Heart right ventricle (tissue), 16 donors: ENCODE data around the gene ATP6AP2. TPM values are rescaled to one million over a fixed set of nuclear protein-coding genes. Genes with fewer than 3 reads are reported as not detected.

ENCODE experiments used
- ATAC-seq, 8 donors: fragments of 200-7000 bp; cut with Tn5 transposase; one replicate each; pipeline ENCODE4 v1.9.1; 2020; ENCODE audit warnings: mild to moderate bottlenecking in 8 of 8, moderate library complexity in 8 of 8, moderate number of reproducible peaks in 1 of 8
- DNase-seq, 2 donors: peaks; one replicate each; pipeline ENCODE4 v3.0.0-alpha.2; 2020
- H3K27ac ChIP-seq, 10 donors: fragments of 200-600 bp; sonication (generic) in 2 of 10; one replicate each; pipeline versions ENCODE4 v1.5.0 to v1.8.0; 2020 to 2022; ENCODE audit warnings: mild to moderate bottlenecking in 3 of 10
- H3K27me3 ChIP-seq, 7 donors: fragments of 200-600 bp; one replicate each; pipeline ENCODE4 v1.8.0; 2021 to 2022; ENCODE audit warnings: mild to moderate bottlenecking in 2 of 7
- H3K36me3 ChIP-seq, 9 donors: fragments of 200-600 bp; sonication (generic) in 1 of 9; one replicate each; pipeline versions ENCODE4 v1.5.0 to v1.8.0; 2020 to 2022; ENCODE audit warnings: mild to moderate bottlenecking in 2 of 9
- H3K4me1 ChIP-seq, 9 donors: fragments of 200-600 bp; sonication (generic) in 1 of 9; one replicate each; pipeline versions ENCODE4 v1.5.0 to v1.8.0; 2020 to 2022; ENCODE audit warnings: mild to moderate bottlenecking in 4 of 9
- H3K4me3 ChIP-seq, 10 donors: fragments of 200-600 bp; sonication (generic) in 2 of 10; one replicate each; pipeline versions ENCODE4 v1.5.0 to v1.8.0; 2020 to 2022; ENCODE audit warnings: mild to moderate bottlenecking in 7 of 10, moderate library complexity in 2 of 10
- H3K9me3 ChIP-seq, 11 donors: fragments of 200-600 bp in 10 of 11; sonication (generic) in 2 of 11; one replicate each; pipeline versions ENCODE4 v1.5.0 to v1.8.0; 2013 to 2022; ENCODE audit warnings: mild to moderate bottlenecking in 2 of 11, control low read depth in 1 of 11, moderate library complexity in 1 of 11
- WGBS, 2 donors: extraction: QIAGEN DNeasy Blood & Tissue Kit; methylation state at CpG; one replicate each; pipeline ENCODE4 v1.1.7; 2013; ENCODE audit warnings: inconsistent platforms in 1 of 2; 5-methylcytosine and 5-hydroxymethylcytosine counted together
- intact Hi-C, 10 donors: fragments of 100-400 bp; cut with DNase I; formaldehyde crosslinking; loops; one replicate each; pipeline versions ENCODE4 v1.11.1 to v1.14.2; 2022
- polyA plus RNA-seq, 2 donors: library from polyadenylated mRNA; stranded (reverse); fragments of 200-250 nt; gene quantifications; one replicate each; pipeline ENCODE4 v1.2.3, GENCODE V29; 2013
- total RNA-seq, 10 donors: library from RNA; stranded (reverse); fragmentation: NEBNext Ultra II Directional in 3 of 10; extraction: Animal tissue kit (Norgen Biotek cat#: 25700) in 3 of 10; gene quantifications; one replicate each; pipeline versions ENCODE4 v1.2.1 to v1.2.4, GENCODE V29; 2021 to 2023
- TF ChIP-seq, protein P1 (sequence below), 9 donors: fragments of 200-600 bp; sonication (generic) in 2 of 9; IDR thresholded peaks; one replicate each; pipeline versions ENCODE4 v1.5.0 to v1.8.0; 2021 to 2022; ENCODE audit warnings: antibody characterized with exemption in 9 of 9, mild to moderate bottlenecking in 5 of 9, moderate library complexity in 1 of 9
- donor health status: Arrhythmogenic right ventricular cardiomyopathy.
- donor health status: ischemic (EF 13 %, LVEDD 7.1; RV severe dilation, severe dysfunction).
- donor health status: healthy with polysubstance abuse.
- donor health status: DM: no; HTN: yes; CAD: no.
- donor health status: DM: no; HTN: no; CAD: no.
- donor health status: ischemic (EF 25% LVEDD 6.9; RV normal size, moderate dysfunction).
- donor health status: ischemic (EF 25% LVEDD 5.7; RV mildly dilated, moderate dysfunction).
- donor health status: healthy.
- donor health status: DM: yes; HTN: yes; CAD: no.
- donor health status: Ischemic cardiomyopathy.
- donor health status: ischemic (EF 35%, LVEDD 5.7; RV mildly dilated, moderate dysfunction).
- donor health status: nonischemic (EF 11% LVEDD 7.7; RV severe dilation, severe dysfunction).
- donor health status: DM: yes; HTN: yes; CAD: no.
- donor health status: PGD.
- donor health status: ischemic (EF 29% LVEDD 5.4; RV normal size, mild dysfunction).
- donor health status: nonischemic (EF 23%, LVEDD 6.1; RV moderate dilation, normal function).

Gene ATP6AP2
- total and polyA plus RNA-seq, 12 donors = 28.0 to 62.1 (median 46.8) TPM

GRCh38 chrX:40603446-40603845 lies 22.7 kb downstream of the ATP6AP2 start:
- ATAC-seq = no peak
- peaks cover 0 to 76% (median 11%) of the 10 kb centered on the region in 9 donors for H3K36me3 ChIP-seq
- no peak for DNase-seq

DNA sequence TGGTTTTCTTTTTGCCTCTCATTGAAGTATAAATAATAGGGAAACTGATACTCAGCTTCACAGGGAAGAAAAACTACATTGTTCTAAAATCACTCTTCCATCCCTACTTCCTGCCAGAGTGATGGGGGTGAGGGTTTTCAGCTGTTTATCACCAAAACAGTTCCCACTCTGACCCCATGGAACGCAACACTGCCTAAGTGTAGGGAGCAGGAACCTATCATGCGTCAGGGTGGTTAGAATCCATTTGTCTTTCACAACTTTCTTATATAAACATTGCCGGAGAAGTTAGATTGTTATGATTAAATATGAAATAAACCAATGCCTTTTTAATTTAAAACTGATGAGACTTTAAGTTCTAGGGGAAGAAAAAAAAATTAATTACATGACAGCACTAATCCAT lies 26.6 kb downstream of the ATP6AP2 start:
- no peak overlapping the region for H3K27ac ChIP-seq
- H3K27me3 ChIP-seq = peaks cover 0 to 73% (median 0%) of the 10 kb centered on the region in 7 donors
- DNase-seq (no peak), ATAC-seq (no peak)
- intact Hi-C loops = no loop called here
- peaks cover 0 to 37% (median 0%) of the 10 kb centered on the region in 9 donors for H3K36me3 ChIP-seq
- no peaks in the 10 kb centered on the region for H3K9me3 ChIP-seq
- no peaks in the 10 kb centered on the region for H3K4me1 ChIP-seq
- no peak overlapping the region for H3K4me3 ChIP-seq
- 80 to 88% methylated on average over 3 of the region's 3 CpGs for WGBS, 2 donors
- TF ChIP-seq, protein P1, sequence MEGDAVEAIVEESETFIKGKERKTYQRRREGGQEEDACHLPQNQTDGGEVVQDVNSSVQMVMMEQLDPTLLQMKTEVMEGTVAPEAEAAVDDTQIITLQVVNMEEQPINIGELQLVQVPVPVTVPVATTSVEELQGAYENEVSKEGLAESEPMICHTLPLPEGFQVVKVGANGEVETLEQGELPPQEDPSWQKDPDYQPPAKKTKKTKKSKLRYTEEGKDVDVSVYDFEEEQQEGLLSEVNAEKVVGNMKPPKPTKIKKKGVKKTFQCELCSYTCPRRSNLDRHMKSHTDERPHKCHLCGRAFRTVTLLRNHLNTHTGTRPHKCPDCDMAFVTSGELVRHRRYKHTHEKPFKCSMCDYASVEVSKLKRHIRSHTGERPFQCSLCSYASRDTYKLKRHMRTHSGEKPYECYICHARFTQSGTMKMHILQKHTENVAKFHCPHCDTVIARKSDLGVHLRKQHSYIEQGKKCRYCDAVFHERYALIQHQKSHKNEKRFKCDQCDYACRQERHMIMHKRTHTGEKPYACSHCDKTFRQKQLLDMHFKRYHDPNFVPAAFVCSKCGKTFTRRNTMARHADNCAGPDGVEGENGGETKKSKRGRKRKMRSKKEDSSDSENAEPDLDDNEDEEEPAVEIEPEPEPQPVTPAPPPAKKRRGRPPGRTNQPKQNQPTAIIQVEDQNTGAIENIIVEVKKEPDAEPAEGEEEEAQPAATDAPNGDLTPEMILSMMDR (IDR thresholded peaks at IDR 0.05) = no peak

More at GRCh38 chrX:40603446-40603845, 22.7 kb downstream of the ATP6AP2 start:
- no peaks in the 10 kb centered on the region for H3K4me1 ChIP-seq
- TF ChIP-seq, protein P1 (IDR thresholded peaks at IDR 0.05) = no peak
- no peak overlapping the region for H3K4me3 ChIP-seq
- H3K27me3 ChIP-seq = peaks cover 0 to 86% (median 0%) of the 10 kb centered on the region in 7 donors
- intact Hi-C loops = no loop called here
- no peaks in the 10 kb centered on the region for H3K9me3 ChIP-seq
- WGBS, 2 donors = 93 to 98% methylated on average over 6 of the region's 6 CpGs
- no peak overlapping the region for H3K27ac ChIP-seq

DNA sequence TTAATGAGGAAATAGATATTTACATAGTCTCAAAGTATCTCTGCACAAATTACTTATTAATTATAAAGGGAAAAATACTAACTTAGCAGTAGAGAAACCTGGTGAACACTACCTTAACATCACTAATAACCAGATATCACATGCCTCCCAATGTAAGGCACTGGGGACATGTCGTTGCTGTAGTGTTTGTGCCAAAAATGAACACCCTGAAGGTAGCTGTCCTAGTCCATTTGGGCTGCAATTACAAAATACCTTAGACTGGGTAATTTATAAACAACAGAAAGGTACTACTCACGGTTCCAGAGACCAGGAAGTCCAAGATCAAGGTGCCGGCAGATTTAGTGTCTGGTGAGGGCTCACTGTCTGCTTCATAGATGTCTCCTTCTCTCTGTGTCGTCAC lies 31.7 kb downstream of the ATP6AP2 start:
- intact Hi-C loops = no loop called here
- DNase-seq = no peak
- 66 to 69% methylated on average over 4 of the region's 4 CpGs for WGBS, 2 donors
- Histone ChIP-seq H3K36me3 (no peaks in the 10 kb centered on the region), H3K27ac (no peak overlapping the region), H3K4me3 (no peak overlapping the region), H3K27me3 (peaks cover 0 to 64% (median 0%) of the 10 kb centered on the region in 7 donors), H3K9me3 (no peaks in the 10 kb centered on the region), H3K4me1 (no peaks in the 10 kb centered on the region)
- TF ChIP-seq, protein P1 (IDR thresholded peaks at IDR 0.05) = no peak
- ATAC-seq = no peak

DNA sequence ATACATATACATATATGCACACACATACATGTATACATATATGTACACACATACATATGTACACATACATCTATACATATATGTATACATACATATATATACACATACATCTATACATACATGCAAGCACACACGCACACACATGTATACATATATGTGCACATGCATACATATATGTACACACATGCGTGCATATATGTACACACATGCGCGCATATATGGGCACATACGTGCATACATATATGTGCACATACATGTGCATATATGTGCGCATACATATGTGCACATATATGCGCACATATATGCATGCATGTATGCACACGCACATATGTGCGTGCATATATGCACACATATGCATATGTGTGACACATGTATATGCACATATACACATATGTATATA lies 35.2 kb downstream of the ATP6AP2 start:
- intact Hi-C loops = no loop called here
- WGBS, 2 donors = 78 to 83% methylated on average over 9 of the region's 9 CpGs
- no peak for ATAC-seq

More for the DNA sequence above, 35.2 kb downstream of the ATP6AP2 start:
- no peak overlapping the region for H3K4me3 ChIP-seq
- no peaks in the 10 kb centered on the region for H3K9me3 ChIP-seq
- H3K27me3 ChIP-seq = peaks cover 0 to 69% (median 0%) of the 10 kb centered on the region in 7 donors
- no peaks in the 10 kb centered on the region for H3K36me3 ChIP-seq
- H3K27ac ChIP-seq = no peak overlapping the region
- no peaks in the 10 kb centered on the region for H3K4me1 ChIP-seq
- no peak for DNase-seq
- TF ChIP-seq, protein P1 (IDR thresholded peaks at IDR 0.05) = no peak
